ENCODE results near the gene YPEL5.

The YPEL5 gene

DNA sequence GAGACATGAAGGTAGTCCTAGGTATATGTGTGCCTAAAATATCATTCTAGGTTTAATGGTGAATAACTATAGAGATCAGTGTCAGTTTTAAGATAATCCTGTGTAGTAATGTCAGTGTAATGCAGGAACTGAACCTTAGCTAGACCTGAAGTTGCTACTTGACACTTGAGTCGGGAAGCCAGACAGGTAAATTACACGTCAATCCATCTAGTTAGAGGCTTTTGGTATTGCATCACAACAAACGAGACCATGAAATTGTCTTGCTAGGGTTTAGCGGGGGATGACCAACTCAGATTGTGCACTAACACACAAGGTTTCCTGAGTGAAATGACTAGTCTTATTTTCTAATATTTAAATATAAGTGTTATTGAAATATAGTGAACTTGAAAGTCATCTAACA lies 2.0 kb downstream of the YPEL5 start:
- DNase-seq (ENCODE audit: low read depth) = no peak
- TF ChIP-seq, protein P1, sequence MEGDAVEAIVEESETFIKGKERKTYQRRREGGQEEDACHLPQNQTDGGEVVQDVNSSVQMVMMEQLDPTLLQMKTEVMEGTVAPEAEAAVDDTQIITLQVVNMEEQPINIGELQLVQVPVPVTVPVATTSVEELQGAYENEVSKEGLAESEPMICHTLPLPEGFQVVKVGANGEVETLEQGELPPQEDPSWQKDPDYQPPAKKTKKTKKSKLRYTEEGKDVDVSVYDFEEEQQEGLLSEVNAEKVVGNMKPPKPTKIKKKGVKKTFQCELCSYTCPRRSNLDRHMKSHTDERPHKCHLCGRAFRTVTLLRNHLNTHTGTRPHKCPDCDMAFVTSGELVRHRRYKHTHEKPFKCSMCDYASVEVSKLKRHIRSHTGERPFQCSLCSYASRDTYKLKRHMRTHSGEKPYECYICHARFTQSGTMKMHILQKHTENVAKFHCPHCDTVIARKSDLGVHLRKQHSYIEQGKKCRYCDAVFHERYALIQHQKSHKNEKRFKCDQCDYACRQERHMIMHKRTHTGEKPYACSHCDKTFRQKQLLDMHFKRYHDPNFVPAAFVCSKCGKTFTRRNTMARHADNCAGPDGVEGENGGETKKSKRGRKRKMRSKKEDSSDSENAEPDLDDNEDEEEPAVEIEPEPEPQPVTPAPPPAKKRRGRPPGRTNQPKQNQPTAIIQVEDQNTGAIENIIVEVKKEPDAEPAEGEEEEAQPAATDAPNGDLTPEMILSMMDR (conservative IDR thresholded peaks at IDR 0.05; ENCODE audit: low read length) = no peak
- no peak overlapping the region for H3K4me3 ChIP-seq (ENCODE audit: low read length)

DNA sequence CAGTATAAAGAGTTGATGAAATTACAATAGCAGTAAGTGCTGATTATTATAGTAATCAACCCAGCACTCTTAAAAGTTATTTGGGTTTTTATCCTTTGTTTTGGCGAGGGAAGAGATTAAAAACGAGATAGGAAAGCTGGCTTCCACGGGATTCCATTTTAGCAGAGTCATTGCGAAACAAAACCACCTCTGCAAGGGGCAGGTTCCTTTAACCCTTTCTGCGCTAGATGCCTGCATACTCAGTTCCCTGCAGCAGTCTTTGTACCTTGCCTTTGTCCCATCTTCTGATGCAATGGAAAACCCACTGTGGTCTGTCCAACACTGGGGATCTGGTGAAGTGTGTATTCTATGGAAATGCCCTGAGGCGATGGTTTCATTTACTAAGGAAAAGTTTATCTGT lies 2.7 kb downstream of the YPEL5 start:
- no peak overlapping the region for H3K4me3 ChIP-seq (ENCODE audit: low read length)
- TF ChIP-seq, protein P1 (conservative IDR thresholded peaks at IDR 0.05; ENCODE audit: low read length) = no peak
- no peak for DNase-seq (ENCODE audit: low read depth)

DNA sequence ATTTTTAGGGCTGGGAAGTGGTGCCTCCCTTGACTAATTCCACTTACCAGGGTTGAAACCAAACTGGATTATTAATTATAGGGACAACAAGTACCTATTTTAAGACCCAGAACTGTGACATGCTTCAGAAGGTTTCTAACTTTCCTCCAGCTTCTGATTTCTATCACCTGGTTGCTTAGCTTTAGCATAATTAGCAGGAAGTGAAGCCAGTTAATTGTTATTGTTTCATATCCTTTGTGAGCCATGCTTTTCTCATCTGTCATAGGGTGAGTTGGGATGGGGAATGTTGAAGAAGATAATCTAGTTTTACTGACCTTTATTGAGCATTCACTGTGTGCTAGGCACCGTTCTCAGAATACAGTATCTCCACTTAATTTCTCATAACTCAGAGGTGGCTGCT lies 3.2 kb downstream of the YPEL5 start:
- H3K4me3 ChIP-seq (ENCODE audit: low read length) = no peak overlapping the region
- no peak for DNase-seq (ENCODE audit: low read depth)
- TF ChIP-seq, protein P1 (conservative IDR thresholded peaks at IDR 0.05; ENCODE audit: low read length) = no peak

DNA sequence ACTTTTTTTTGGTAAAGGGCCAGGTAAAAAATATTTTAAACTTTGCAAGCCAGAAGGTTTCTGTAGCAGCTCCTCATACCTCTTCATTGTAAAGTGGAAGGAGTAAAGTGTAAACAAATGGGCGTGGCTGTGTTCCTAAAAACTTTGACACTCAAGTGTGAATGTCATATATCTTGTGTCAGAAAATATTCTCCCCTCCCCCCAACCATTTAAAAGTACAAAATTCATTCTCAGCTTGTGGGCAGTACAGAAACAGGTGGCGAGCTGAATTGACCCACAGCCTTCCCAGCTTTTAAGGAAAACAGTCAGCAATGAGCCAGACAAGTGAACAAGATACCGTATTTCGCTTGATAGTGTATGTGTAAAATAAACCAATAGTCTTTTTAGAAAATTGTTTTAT lies 4.0 kb downstream of the YPEL5 start:
- DNase-seq (ENCODE audit: low read depth) = no peak
- no peak overlapping the region for H3K4me3 ChIP-seq (ENCODE audit: low read length)
- TF ChIP-seq, protein P1 (conservative IDR thresholded peaks at IDR 0.05; ENCODE audit: low read length) = no peak

DNA sequence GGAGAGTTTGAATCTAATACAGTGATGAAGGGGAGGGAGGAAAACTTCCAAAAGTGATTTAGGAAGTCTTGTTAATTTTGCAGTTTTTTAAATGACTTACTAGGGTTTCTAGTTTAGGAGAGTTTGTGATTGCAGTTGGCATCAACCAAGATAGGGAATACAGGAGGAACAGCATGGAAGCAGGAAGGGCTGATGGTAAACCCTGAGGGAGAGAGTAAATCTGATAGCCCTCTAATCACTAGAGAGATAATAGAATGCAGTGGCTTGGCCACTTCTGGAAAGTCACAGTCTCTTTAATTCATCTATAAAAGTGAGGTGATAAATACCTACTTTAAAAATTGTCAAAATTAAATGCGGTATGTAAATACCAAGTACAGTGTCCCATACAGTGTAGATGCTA lies 5.6 kb downstream of the YPEL5 start:
- TF ChIP-seq, protein P1 (conservative IDR thresholded peaks at IDR 0.05; ENCODE audit: low read length) = no peak
- no peak overlapping the region for H3K4me3 ChIP-seq (ENCODE audit: low read length)
- DNase-seq (ENCODE audit: low read depth) = no peak

DNA sequence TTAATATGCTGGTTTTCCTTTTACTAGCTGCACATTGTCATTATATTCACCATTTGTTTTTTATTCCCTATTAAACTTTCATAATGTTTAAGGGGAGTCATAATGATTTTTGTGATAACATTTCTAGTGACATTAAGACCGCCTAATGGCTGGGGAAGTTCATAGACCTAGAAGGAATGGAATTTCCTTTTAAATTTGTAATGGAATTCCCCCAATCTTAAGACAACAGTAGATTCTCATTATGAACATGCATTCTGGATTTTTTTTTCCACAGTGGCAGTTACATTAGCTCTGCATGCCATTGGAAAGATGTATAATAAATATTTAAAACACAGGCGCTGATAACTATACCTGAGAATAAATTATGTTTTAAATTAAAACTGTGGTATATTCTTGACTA lies 8.4 kb downstream of the YPEL5 start:
- DNase-seq (ENCODE audit: low read depth) = no peak
- H3K4me3 ChIP-seq (ENCODE audit: low read length) = no peak overlapping the region
- TF ChIP-seq, protein P1 (conservative IDR thresholded peaks at IDR 0.05; ENCODE audit: low read length) = no peak

DNA sequence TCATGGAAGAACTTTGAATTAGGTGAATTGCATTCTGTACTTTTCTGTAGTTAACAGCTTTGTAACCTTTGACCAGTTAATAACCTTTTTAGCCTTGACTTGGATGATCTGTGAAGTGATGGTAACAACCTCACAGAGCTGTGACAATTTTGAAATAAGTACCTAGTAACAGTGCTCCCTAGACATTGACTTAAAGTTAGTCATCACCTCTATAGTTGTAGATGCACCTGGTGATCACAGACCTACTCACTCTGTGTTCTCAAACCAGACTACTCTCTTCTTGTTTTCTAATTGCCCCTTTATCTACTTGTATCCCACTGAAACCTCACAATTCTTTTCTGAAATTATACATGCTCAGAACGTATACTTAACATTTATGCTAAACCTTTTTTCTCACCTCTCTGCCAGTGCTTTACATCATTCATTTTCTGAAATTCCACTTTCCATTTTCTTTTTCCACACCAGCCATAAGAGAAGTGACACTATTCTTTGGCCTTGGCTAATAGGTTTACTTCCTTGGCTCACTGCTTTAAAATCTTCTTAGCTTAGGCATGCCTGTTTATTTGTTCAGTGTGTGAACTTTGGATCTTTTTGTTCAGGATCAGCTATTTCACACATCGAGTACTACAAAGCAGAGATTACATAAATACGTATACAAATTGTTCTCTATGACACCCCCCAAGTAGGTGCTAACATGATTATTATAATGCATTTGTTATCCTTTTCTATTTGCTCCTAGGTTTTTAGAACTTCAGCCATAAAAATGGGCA lies 9.3 kb downstream of the YPEL5 start:
- TF ChIP-seq, protein P1 (conservative IDR thresholded peaks at IDR 0.05; ENCODE audit: low read length) = no peak
- no peak for DNase-seq (ENCODE audit: low read depth)
- H3K4me3 ChIP-seq (ENCODE audit: low read length) = no peak overlapping the region
